Neural cell (in vitro differentiated cells): Measurements from ENCODE around the gene SLC39A10. TPM values are rescaled to one million over a fixed set of nuclear protein-coding genes. Genes with fewer than 3 reads are reported as not detected.

Experiments
- H2AFZ ChIP-seq: fragments of 200-600, 300-800 bp; sonication (generic), shearing (Covaris generic); 2 replicates; pipeline ENCODE4 v1.6.0; 2014; ENCODE audit warnings: low read depth, mild to moderate bottlenecking, antibody characterized with exemption, low read length, moderate library complexity
- H3F3A ChIP-seq: fragments of 200-600 bp; shearing (Covaris generic); 2 replicates; pipeline ENCODE4 v1.6.1; 2016; ENCODE audit warnings: mild to moderate bottlenecking, moderate library complexity, mixed read lengths, antibody characterized with exemption, low read length; ENCODE audit not compliant: insufficient read depth, poor library complexity, severe bottlenecking
- H3K27ac ChIP-seq: fragments of 200-600, 300-800 bp; sonication (generic), shearing (Covaris generic); 2 replicates; pipeline ENCODE4 v1.5.1; 2014; ENCODE audit warnings: mild to moderate bottlenecking, low read length, moderate library complexity
- H3K27me3 ChIP-seq: fragments of 300-800, 200-600 bp; sonication (generic), shearing (Covaris generic); 2 replicates; pipeline ENCODE4 v1.6.0; 2014; ENCODE audit warnings: mild to moderate bottlenecking, low read depth, low read length, moderate library complexity; ENCODE audit not compliant: insufficient read depth
- H3K36me3 ChIP-seq: fragments of 300-800, 200-600 bp; sonication (generic), shearing (Covaris generic); 2 replicates; pipeline ENCODE4 v1.5.1; 2014; ENCODE audit warnings: mild to moderate bottlenecking, antibody characterized with exemption, low read length, moderate library complexity; ENCODE audit not compliant: insufficient read depth
- H3K4me2 ChIP-seq: fragments of 300-800, 200-600 bp; sonication (generic), shearing (Covaris generic); 2 replicates; pipeline ENCODE4 v1.6.0; 2014; ENCODE audit warnings: mild to moderate bottlenecking, low read length
- H3K4me3 ChIP-seq: fragments of 300-800, 200-600 bp; sonication (generic), shearing (Covaris generic); 2 replicates; pipeline ENCODE4 v1.5.1; 2014; ENCODE audit warnings: mild to moderate bottlenecking, low read length, moderate library complexity
- H3K79me2 ChIP-seq: fragments of 200-600 bp; shearing (Covaris generic); replicated peaks from 2 replicates; pipeline ENCODE4 v1.6.0; 2014; ENCODE audit warnings: mild to moderate bottlenecking, low read length, moderate library complexity; ENCODE audit not compliant: insufficient read depth
- H3K9ac ChIP-seq: fragments of 300-800, 200-600 bp; sonication (generic), shearing (Covaris generic); 2 replicates; pipeline ENCODE4 v1.6.1; 2016; ENCODE audit warnings: mild to moderate bottlenecking, low read length, mixed read lengths
- H3K9me2 ChIP-seq: fragments of 200-600 bp; shearing (Covaris generic); 2 replicates; pipeline ENCODE4 v1.6.1; 2016; ENCODE audit warnings: mild to moderate bottlenecking, low read length, mixed read lengths; ENCODE audit not compliant: insufficient read depth
- H3K9me3 ChIP-seq: fragments of 200-600, 300-800 bp; sonication (generic), shearing (Covaris generic); 2 replicates; pipeline ENCODE4 v1.6.1; 2016; ENCODE audit warnings: mild to moderate bottlenecking, mixed run types, low read length, moderate library complexity, mixed read lengths
- H4K20me1 ChIP-seq: fragments of 200-600 bp; shearing (Covaris generic); 2 replicates; pipeline ENCODE4 v1.6.1; 2016; ENCODE audit warnings: mild to moderate bottlenecking, mixed run types; ENCODE audit not compliant: insufficient read depth
- CTCF ChIP-seq: fragments of 450-650 bp; IDR thresholded peaks from 2 replicates; pipeline ENCODE4 v1.5.1; 2014; ENCODE audit warnings: antibody characterized with exemption, mild to moderate bottlenecking, moderate library complexity; ENCODE audit not compliant: poor library complexity, severe bottlenecking
- MXI1 ChIP-seq: fragments of 450-650 bp; conservative IDR thresholded peaks from 2 replicates; pipeline ENCODE4 v1.6.1; 2014; ENCODE audit warnings: antibody characterized with exemption, mild to moderate bottlenecking; ENCODE audit not compliant: poor library complexity, severe bottlenecking
- RAD21 ChIP-seq: fragments of 450-650 bp; conservative IDR thresholded peaks from 2 replicates; pipeline ENCODE4 v1.6.1; 2014; ENCODE audit warnings: antibody characterized with exemption, mild to moderate bottlenecking, moderate library complexity
- REST ChIP-seq: IDR thresholded peaks from 2 replicates; pipeline ENCODE4 v1.6.1; 2012; ENCODE audit warnings: borderline replicate concordance
- SMC3 ChIP-seq: fragments of 450-650 bp; conservative IDR thresholded peaks from 2 replicates; pipeline ENCODE4 v1.6.1; 2014; ENCODE audit warnings: antibody characterized with exemption, mild to moderate bottlenecking, moderate library complexity; ENCODE audit not compliant: poor library complexity
- polyA plus RNA-seq: library from polyadenylated mRNA; depleted of rRNA; stranded (reverse); fragments of >200 nt; gene quantifications from 2 replicates; pipeline ENCODE4 v1.2.3, GENCODE V29; 2014

Gene SLC39A10
- polyA plus RNA-seq, 1 donor from 2014 or later = 71.7 TPM

GRCh38 chr2:195659114-195659513, 2.1 kb downstream of the SLC39A10 start:
- peak overlapping the region; percentile 100 for H3K4me2 ChIP-seq
- H3K9me3 ChIP-seq = no peaks in the 10 kb centered on the region
- H4K20me1 ChIP-seq = no peaks in the 10 kb centered on the region
- peak overlapping the region; percentile 91 for H3K4me3 ChIP-seq
- H3F3A ChIP-seq = no peaks in the 10 kb centered on the region
- peaks cover 49% of the 10 kb centered on the region for H3K79me2 ChIP-seq
- H3K9ac ChIP-seq = no peak overlapping the region
- no peak overlapping the region for H2AFZ ChIP-seq
- H3K9me2 ChIP-seq = no peaks in the 10 kb centered on the region
- no peak overlapping the region for H3K27ac ChIP-seq
- no peaks in the 10 kb centered on the region for H3K27me3 ChIP-seq
- no peak for TF ChIP-seq REST
- no peaks in the 10 kb centered on the region for H3K36me3 ChIP-seq

- no peaks in the 10 kb centered on the region for H3K9me3 ChIP-seq
- no peaks in the 10 kb centered on the region for H3F3A ChIP-seq
- no peaks in the 10 kb centered on the region for H3K27me3 ChIP-seq
- H3K9ac ChIP-seq = no peak overlapping the region
- no peak overlapping the region for H2AFZ ChIP-seq
- H4K20me1 ChIP-seq = no peaks in the 10 kb centered on the region
- peak; percentile 58 for TF ChIP-seq SMC3
- TF ChIP-seq RAD21 = peak; percentile 68
- peak; percentile 72 for TF ChIP-seq CTCF
- TF ChIP-seq MXI1 = no peak
- TF ChIP-seq REST = no peak
- peak overlapping the region; percentile 91 for H3K4me3 ChIP-seq
- H3K4me2 ChIP-seq = peak overlapping the region; percentile 100
- peaks cover 58% of the 10 kb centered on the region for H3K79me2 ChIP-seq
- H3K27ac ChIP-seq = no peak overlapping the region
- no peaks in the 10 kb centered on the region for H3K36me3 ChIP-seq
- H3K9me2 ChIP-seq = no peaks in the 10 kb centered on the region
These were observed 3.2 kb downstream of the SLC39A10 start for GRCh38 chr2:195659982-195660890.
